HG03575 (cell line): ENCODE data around the gene ACVRL1.

ENCODE experiments used
- ATAC-seq: cut with Tn5 transposase; IDR thresholded peaks from one replicate; pipeline ENCODE4 v1.9.1; 2021; ENCODE audit not compliant: unreplicated experiment, insufficient number of reproducible peaks, low FRiP score; ENCODE audit errors: extremely low read depth

ACVRL1 gene

DNA sequence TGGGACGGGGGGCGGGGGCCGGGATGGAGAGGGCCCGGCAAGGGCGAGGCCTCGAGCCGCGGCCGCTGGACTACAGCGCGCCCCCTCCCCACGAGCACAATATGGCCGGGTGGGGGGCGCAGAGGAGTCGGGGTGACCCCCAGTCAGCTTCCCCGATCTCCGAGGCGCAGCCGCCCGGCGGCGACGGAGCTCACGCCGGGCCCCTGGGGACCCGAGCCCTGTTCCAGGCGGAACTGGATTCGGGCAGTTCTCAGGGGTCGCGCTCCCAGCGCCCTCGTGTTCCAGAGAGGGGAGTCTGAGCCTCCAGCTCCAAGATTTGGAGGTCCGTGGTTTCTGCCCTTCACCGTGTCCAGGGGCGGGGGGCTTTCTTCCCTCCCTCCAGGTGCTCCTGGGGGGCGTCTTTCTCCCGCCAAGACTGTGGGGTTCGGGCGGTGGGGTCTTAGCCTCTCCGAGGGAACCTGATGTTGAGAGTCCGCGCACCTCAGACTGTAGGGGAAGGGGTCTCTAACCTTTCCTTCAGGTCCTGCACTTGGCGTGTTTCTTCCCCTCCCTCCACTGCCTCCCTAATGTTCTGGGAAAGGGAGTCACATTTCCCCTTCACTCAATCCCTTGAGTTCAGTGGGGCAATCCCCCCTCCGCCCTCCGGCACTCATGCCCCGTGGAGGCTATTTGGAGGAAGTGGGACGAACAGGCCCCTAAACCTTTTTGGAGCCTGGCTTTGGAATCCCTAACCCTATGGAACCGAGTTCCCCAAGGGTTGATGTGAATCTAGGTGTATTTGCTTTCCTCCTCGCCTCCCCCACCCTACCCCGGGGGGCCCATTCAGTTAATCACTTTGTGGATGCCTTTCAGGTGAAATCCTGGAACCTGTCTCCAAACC is 44.8 kb downstream of the ACVRL1 start:
- no peak for ATAC-seq

DNA sequence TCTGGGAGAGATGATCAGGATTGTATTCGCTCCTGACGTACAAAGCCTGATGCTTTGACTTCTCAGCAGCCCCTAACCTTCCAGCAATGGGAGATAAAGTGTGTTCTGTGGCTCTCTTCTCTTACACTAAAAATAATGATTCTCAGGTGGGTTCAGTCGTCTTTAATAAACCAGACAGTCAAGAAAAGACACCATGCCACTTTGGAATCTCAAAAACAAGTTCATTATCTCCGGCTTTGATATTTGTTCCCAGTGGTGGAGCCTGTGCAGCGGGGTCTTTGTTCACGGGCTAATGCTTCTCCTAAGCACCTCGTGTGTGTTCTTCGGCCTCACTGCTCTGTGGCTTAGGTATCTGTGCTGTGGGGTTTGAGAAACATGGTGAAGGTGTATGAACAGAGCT is 45.8 kb downstream of the ACVRL1 start:
- ATAC-seq = no peak

DNA sequence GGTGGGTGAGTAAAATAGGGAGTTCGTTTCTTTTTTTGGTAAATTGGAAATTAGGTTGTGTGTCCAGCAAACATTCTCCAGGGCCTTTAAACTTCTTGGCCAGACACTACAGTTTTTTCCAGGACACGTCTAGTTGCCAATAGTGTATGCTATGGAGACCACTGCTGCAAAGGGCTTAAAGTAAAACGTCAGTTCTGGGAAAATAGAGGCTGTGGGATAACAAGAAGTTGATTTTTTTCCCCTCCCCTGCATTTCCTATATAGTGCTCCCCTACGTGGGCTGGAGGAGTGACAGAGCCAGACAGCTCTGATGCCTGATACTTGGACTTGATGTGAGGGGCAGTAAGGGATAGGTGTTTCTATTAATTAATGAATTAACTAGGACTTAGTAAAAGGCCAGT is 46.6 kb downstream of the ACVRL1 start:
- ATAC-seq = no peak

DNA sequence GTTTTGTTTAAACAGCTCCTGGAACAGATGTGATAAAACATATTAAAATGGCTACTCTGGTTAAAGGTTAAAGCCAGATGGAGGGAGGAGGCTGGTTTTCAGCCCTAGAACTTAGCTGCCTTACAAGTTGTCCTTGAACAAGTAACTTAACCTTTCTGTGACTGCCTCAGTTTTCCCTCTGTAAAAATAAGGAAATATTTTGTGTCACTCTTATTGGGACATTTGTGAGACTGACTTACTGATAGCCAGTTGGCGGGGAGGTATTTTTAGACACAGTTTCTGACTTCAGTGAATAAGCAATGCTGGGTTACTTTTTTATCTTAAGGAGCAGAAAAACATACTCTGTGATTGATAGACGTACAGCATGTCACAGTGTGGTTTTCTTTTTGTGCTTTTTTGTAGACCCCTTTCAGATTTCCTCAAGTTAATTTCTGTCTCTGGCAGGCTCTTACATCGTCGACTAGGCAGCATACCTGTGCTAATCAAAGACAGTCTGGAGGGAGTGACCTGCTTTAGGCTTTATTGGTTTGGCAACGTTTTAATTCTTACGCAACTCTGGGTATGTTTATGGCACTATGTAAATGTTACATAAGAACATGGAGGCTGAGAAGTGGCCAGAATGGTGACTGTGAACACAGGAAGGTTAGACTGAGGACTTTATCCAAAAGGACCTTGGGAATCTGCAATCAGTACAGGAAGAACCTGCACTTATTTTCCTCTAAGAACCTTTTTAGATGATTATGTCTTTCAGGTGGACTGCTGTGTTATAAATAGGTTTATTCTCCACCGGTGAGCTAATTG is 47.5 kb downstream of the ACVRL1 start:
- ATAC-seq = no peak

DNA sequence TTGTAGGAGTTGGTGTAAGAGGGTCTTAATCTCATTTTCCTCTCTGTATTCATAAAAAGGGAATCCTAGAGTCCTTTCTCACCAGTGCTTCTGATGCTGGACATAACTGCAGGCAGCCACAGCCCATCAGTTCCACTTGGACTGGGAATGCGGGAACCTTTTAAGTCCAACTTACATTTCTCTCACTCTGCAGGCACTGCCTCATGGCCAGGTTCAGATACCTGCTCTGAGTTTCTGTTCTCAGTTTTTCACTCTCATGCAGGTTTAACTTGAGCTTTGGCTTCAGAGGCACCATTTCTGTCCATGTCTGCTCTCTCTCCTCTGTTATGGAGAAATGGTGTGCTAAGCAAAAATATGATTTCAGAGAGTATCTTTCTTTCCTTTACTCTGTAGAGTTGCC is 48.4 kb downstream of the ACVRL1 start:
- no peak for ATAC-seq

DNA sequence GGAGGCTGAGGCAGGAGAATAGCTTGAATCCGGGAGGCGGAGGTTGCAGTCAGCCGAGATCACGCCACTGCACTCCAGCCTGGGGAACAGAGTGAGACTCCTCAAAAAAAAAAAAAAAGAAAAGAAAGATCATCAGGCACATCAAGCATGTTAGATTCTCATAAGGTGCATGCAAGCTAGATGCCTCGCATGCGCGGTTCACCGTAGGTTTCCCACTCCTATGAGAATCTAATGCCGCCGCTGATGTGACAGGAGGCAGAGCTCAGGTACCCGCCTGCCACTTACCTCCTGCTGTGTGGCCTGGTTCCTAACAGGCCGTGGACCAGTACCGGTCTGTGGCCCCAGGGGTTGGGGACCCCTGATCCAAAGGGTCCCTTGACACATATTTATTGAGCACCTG is 51.2 kb downstream of the ACVRL1 start:
- no peak for ATAC-seq

DNA sequence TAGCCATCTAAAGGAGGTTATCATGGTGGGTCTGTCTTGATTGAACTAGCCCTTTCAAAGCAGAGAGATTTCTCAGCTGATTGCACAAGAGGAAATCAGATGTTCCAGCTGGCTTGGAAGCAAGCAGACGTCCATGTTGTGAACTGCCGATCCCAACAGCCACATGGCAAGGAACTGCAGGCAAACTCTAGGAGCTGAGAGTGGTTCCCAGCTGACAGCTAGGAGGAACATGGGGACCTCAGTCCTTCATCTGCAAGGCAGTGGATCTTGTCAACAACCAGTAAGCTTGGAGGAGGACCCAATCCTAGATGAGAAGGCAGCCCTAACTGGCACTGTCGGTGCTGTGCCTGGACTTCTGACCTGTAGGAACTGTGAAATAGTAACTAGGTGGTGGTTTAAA is 51.9 kb downstream of the ACVRL1 start:
- no peak for ATAC-seq

DNA sequence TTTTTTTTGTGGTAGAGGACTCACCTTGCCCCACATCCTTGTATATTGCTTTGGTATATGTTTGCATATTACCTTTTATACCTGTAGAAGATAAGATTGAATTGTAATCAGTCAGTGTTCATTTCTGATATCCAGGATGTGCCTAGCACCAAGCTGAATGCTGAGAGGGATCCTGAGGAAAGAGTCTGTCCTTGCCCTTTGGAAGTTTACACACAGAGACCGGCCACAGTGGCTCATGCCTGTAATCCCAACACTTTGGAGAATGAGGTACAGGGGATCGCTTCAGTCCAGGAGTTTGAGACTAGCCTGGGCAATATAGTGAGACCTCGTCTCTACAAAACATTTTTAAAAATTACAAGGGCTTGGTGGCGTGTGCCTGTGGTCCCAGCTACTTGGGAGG is 52.6 kb downstream of the ACVRL1 start:
- no peak for ATAC-seq

DNA sequence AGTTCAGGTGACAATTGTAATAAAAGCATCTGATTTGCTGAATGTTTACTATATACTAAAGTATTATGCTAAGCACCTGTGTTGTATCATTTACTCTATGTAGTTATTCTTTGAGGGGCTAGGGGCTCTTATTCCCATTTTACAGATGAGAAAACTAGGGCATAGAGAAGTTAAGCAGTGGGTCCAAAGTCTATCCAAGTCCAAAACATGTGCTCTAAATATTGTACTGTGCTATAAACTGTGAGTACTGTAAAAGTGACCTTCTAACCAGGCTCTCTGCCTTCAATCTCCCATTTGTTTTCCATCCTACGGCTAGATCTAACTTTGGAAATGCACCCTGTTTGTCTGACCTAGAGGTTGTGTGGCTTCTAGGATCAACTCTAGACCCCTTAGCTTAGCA is 53.2 kb downstream of the ACVRL1 start:
- no peak for ATAC-seq

DNA sequence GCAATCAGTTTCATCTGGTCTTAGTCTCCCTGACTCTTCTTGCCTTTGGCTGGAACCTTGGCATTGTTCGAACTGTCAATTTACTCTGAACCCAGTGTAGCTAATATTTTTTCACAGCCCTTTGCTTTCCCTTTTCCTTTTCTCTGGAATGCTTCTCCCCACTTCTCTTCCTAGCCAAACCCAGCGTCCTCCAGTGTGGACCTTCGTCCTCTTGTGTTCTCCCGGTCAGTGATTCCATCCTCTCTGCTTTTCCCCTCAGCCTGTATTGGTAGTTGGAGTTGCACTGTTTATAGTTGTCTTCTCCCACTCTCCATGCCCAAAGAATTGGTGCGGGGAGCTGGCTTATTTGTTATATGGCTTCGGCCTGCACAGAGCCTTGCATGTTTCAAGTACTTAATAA is 53.6 kb downstream of the ACVRL1 start:
- no peak for ATAC-seq

DNA sequence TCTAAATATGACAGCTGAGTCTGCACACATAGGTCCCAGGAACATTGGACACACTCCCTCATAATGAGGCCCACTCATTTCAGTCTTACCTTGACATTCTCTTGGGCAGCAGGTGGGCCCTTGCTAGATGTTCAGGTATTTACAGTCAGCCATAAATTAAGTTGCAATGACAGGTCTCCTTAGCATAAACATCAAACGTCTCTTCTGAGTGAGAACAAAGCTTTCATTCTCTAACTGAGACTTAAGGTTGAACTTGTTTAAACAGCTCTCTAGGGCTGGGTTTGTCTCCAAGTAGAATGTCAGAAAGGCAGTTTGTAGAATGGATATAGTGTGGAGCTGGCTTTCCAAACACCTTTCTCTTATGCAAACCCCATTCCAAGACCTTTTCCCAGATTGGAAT is 54.5 kb downstream of the ACVRL1 start:
- no peak for ATAC-seq

DNA sequence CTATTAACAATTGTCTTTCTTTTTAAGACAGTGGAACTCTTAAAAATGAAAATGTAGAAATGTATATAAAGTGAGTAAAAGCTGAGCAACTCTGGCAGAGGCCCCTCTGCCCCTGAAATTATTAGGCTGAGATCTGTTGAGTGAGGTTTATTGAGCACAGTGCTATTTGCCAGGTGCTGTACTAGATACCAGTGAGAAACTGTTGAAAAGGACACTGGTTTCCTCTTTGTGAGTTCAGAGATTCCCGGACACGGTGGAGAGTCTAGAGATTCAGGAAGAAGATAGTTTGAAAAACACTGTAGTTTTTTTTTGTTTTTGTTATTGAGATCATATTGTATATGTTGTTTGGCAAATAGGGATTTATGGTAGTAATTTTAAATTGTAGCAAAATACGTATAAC is 55.4 kb downstream of the ACVRL1 start:
- ATAC-seq = no peak

DNA sequence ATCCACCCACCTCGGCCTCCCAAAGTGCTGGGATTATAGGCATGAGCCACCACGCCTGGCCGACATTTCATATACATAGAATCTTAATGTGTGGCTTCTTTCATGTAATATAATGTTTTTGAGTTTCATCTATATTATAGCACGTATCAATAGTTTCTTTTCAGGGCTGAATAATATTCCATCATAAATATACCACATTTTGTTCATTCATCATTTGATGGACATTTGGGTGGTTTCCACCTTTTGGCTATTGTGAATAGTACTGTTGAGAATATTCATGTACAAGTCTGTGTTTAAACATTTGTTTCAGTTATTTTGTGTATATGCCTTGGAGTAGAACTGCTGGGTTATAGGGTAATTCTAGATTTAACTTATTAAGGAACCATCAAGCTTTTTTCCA is 56.2 kb downstream of the ACVRL1 start:
- no peak for ATAC-seq

DNA sequence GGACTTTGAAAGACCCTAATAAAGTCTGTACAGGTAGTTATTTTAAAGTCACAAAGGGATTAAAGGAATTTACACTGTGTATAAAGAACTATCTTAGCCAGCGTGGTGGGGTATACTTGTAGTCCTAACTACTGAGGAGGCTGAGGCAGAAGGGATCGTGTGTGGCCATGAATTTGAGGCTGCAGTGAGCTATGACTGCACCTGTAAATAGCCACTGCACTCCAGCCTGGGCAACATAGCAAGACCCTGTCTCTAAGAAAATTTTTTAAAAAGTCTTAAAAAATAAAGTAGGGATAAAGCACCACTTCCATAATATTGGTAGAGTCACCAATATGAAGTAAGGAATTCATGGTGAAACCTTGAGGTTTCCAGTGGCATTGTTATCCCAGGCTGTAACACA is 62.3 kb downstream of the ACVRL1 start:
- no peak for ATAC-seq

DNA sequence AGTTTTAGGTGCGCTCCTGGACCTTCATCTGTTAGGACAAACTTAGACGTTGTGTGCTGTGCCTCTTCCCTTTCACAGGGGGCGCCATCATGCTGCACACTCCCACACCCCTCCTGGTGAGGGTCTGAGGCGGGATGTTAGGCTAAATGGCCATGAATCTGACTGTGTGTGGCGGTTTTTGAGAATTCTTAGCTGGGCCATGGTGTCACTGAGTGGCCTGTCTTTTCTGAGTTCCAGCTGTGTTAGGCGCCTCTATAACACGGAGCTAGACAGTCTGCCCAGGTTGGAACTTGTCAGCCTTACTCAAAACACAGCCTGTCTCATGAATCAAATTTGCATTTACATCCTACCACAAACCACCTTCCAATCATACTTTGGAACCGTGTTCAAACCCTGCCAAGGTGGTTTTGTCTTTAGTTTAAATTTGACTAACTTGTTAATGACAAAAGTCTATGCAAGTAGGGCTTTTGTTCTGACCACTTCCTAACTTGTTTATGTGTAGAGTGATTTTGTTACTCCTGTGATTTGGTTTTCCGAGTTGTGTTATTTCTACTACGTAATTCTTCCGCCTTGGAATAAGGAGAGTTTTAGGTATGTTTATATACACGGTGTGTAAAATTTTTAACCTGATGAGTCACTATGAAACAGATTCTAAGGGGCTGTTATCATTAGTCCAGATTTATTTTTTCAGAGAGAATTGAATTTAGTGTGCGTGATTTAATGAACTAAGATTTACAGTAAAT is 63.8 kb downstream of the ACVRL1 start:
- ATAC-seq = peak; percentile 46

DNA sequence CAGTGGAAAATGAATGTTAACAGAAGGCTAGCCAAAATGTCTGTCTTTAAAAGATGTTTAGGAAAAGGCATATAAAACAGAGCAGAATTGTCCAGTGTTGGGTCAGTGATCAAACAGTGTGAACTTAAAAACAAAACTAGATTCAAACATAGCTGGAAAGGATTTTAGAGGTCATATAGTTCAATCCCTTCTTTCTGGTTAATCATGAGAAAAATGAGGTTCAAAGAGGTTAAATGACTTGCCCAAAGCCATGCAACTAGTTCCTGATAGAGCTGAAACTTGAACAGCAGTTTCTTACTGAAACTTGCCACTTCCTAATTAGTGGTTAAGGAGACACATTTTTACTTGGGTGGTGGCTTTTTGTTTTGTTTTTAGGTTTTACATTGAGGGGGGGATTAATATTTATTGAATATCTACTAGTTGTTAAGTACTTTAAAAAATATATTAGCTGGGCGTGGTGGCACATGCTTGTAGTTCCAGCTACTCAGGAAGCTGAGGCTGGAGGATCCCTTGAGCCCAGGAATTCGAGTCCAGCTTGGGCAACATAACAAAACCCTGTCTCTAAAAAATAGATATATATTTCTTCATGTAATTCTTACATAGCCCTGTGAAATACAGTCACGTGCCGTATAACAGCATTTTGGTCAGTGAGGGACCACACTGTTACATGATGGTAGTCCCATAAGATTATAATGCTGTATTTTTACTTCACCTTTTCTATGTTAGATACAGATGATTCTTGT is 64.5 kb downstream of the ACVRL1 start:
- ATAC-seq = no peak

DNA sequence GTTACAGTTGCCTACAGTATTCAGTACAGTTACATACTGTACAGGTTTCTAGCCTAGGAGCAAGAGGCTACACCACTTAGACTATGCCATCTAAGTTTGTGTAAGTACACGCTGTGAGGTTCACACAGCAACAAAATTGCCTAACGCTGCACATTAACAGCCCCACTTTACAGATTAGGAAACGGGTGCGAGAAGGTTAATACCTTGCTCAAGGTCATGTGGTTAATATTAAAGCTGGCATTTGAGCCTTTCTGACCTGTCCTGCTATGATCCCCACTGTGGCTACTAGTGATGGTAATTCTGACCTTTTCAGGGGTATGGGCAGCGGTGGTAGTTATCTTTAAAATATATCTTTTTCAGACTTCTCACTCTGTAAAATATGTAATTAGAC is 65.1 kb downstream of the ACVRL1 start:
- ATAC-seq = no peak

DNA sequence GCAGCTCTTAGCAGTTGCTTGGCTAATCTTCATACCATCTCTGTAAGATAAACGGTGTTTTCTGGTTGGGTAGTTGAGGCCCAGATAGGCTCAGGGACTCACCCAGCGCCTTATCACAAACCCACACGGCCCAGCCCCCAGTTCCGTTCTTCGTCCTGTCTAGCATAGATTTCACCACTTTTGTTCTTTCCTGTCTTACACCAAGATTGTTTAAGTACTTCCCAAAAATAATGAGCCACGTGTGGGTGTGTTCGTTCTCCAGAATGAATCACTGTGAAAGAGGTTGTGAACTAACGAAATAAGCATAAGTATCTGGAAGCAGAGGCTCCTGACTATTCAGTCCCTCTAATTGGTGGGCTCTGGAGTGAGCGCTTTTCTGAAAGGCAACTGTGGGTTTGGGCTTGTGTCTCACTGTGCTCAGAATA is 65.6 kb downstream of the ACVRL1 start:
- no peak for ATAC-seq
